ENCODE measurements around the gene CCDC170. TPM values are rescaled to one million over a fixed set of nuclear protein-coding genes. Genes with fewer than 3 reads are reported as not detected.
"Not testable (repeated sequence)": the region's sequence is repeated elsewhere in the genome, so short reads cannot be mapped to it uniquely, and the experiment has no call there.

Gene CCDC170
- total RNA-seq, 1 donor from 2014 or later = 0.31 TPM

DNA sequence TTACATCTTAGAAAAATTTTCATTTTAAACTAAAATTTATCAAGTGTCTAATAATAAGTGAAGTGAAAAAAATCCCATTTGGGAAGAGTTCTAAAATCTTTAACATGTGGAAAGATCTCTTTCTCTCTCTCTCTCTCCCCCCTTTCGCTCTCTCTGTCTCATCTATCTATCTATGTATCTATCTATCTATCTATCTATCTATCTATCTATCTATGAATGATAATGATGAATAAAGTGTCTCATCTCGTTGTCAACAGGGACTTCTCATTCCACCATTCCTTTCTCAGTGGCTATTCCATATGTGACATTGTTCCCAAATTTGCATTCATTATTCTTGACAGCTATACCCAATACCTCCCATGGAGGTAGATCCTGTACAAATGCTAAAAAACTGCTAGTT is 15.2 kb downstream of the CCDC170 start:
- no peak for TF ChIP-seq CTCF (IDR thresholded peaks at IDR 0.05; ENCODE audit: unreplicated experiment)
- no peak for DNase-seq (ENCODE audit: low spot score)
- H3K27ac Mint-ChIP-seq (ENCODE audit: unreplicated experiment) = no peak overlapping the region
- no peak overlapping the region for H3K4me3 Mint-ChIP-seq (ENCODE audit: unreplicated experiment)
- no peaks in the 10 kb centered on the region for H3K4me1 Mint-ChIP-seq (ENCODE audit: unreplicated experiment)
- peaks cover 4% of the 10 kb centered on the region for H3K9me3 Mint-ChIP-seq (ENCODE audit: unreplicated experiment)
- H3K27me3 Mint-ChIP-seq (ENCODE audit: unreplicated experiment) = peaks cover 2% of the 10 kb centered on the region
- no peaks in the 10 kb centered on the region for H3K36me3 Mint-ChIP-seq (ENCODE audit: low read depth, unreplicated experiment)

DNA sequence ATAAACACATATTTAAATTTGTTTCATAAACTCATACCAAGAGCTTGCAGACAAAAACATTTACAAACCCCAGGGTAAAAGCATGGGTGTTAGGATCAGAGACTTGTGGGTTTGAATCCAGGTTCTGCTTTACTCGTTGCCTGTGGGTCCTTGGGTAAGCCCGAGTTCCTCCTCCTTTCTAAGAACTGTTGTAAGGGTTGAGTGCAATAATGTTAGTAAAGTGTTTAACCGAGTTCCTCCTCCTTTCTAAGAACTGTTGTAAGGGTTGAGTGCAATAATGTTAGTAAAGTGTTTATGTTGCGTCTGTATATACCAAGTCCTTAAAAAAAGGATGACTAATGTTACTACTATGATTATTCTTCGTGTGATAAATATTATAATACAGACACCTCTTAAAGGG is 18.7 kb downstream of the CCDC170 start:
- no peak overlapping the region for H3K4me3 Mint-ChIP-seq (ENCODE audit: unreplicated experiment)
- H3K27me3 Mint-ChIP-seq (ENCODE audit: unreplicated experiment) = peaks cover 3% of the 10 kb centered on the region
- no peak for DNase-seq (ENCODE audit: low spot score)
- H3K36me3 Mint-ChIP-seq (ENCODE audit: low read depth, unreplicated experiment) = no peaks in the 10 kb centered on the region
- no peak for TF ChIP-seq CTCF (IDR thresholded peaks at IDR 0.05; ENCODE audit: unreplicated experiment)
- no peaks in the 10 kb centered on the region for H3K4me1 Mint-ChIP-seq (ENCODE audit: unreplicated experiment)
- H3K9me3 Mint-ChIP-seq (ENCODE audit: unreplicated experiment) = no peaks in the 10 kb centered on the region
- no peak overlapping the region for H3K27ac Mint-ChIP-seq (ENCODE audit: unreplicated experiment)

DNA sequence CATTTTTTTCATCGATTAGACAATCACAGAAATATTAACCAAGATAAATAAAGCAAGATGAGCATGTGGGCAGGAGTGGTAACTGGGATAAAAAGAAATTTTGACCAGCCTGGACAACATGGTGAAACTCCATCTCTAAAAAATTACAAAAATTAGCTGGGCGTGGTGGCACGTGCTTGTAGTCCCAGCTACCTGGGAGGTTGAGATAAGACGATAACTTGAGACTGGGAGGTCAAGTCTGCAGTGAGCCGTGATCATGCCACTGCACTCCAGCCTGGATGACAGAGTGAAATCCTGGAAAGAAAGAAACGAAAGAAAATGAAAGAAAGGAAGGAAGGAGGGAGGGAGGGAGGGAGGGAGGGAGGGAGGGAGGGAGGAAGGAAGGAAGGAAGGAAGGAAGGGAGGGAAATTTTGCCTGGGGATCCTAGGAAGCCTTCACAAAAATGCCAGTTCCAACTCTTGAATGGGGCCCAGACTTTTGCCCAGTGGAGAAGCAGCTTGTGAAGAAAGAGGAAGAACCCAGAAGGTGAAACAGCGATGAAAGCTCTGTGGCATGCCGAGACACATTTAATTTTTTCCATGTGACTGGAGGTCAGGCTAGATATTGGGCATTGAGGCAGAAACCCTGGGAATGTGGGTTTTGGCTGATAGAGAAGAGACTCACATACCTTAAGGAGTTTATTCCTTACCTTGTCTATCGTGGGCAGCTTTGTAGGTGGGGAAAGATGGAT is 20.3 kb downstream of the CCDC170 start:
- H3K36me3 Mint-ChIP-seq (ENCODE audit: low read depth, unreplicated experiment) = no peaks in the 10 kb centered on the region
- peaks cover 3% of the 10 kb centered on the region for H3K27me3 Mint-ChIP-seq (ENCODE audit: unreplicated experiment)
- no peaks in the 10 kb centered on the region for H3K4me1 Mint-ChIP-seq (ENCODE audit: unreplicated experiment)
- H3K4me3 Mint-ChIP-seq (ENCODE audit: unreplicated experiment) = no peak overlapping the region
- TF ChIP-seq CTCF (IDR thresholded peaks at IDR 0.05; ENCODE audit: unreplicated experiment) = no peak
- peaks cover under 1% of the 10 kb centered on the region for H3K9me3 Mint-ChIP-seq (ENCODE audit: unreplicated experiment)
- H3K27ac Mint-ChIP-seq (ENCODE audit: unreplicated experiment) = no peak overlapping the region
- DNase-seq (ENCODE audit: low spot score) = no peak

- not testable (repeated sequence) for H3K27ac Mint-ChIP-seq (ENCODE audit: unreplicated experiment); H3K36me3 Mint-ChIP-seq (ENCODE audit: low read depth, unreplicated experiment); H3K4me1 Mint-ChIP-seq (ENCODE audit: unreplicated experiment); DNase-seq (ENCODE audit: low spot score); H3K4me3 Mint-ChIP-seq (ENCODE audit: unreplicated experiment); H3K27me3 Mint-ChIP-seq (ENCODE audit: unreplicated experiment)
- peaks cover 10% of the 10 kb centered on the region for H3K9me3 Mint-ChIP-seq (ENCODE audit: unreplicated experiment)
These were observed 25.2 kb downstream of the CCDC170 start for GRCh38 chr6:151518992-151519391.

DNA sequence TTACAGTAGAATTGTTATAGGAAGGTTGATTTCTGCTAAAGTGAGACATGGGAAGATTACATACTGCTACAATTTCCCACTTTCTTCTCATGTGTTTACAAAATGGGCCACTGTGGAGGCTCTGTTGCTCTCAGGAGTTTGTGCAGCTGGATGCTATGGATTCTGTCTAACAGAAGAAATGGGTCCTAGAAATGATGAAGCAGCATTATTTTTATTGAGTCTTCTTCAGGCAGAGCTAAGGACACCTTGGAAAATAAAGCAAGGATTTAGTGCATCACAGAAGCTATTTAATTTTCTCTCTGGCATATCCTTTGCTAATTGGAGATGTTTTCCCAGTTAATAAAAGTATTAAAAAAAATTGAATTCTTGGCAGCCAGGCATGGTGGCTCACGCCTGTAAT is 29.2 kb downstream of the CCDC170 start:
- no peak for TF ChIP-seq CTCF (IDR thresholded peaks at IDR 0.05; ENCODE audit: unreplicated experiment)
- H3K36me3 Mint-ChIP-seq (ENCODE audit: low read depth, unreplicated experiment) = peaks cover 6% of the 10 kb centered on the region
- peaks cover 14% of the 10 kb centered on the region for H3K9me3 Mint-ChIP-seq (ENCODE audit: unreplicated experiment)
- H3K27me3 Mint-ChIP-seq (ENCODE audit: unreplicated experiment) = peaks cover 3% of the 10 kb centered on the region
- H3K4me3 Mint-ChIP-seq (ENCODE audit: unreplicated experiment) = no peak overlapping the region
- no peak for DNase-seq (ENCODE audit: low spot score)
- H3K4me1 Mint-ChIP-seq (ENCODE audit: unreplicated experiment) = no peaks in the 10 kb centered on the region
- H3K27ac Mint-ChIP-seq (ENCODE audit: unreplicated experiment) = no peak overlapping the region

Measured in endothelial cell (in vitro differentiated cells).